GM20000 (cell line): ENCODE measurements around the gene FAM163A.
"Not testable (repeated sequence)": the region's sequence is repeated elsewhere in the genome, so short reads cannot be mapped to it uniquely, and the experiment has no call there.

ENCODE experiments used
- DNase-seq: peaks from one replicate; pipeline ENCODE4 v3.0.0; 2012; ENCODE audit warnings: low spot score
- TF ChIP-seq, protein P1 (sequence below): IDR thresholded peaks from 2 replicates; pipeline ENCODE4 v1.5.1; 2012; ENCODE audit warnings: mild to moderate bottlenecking, control low read depth; ENCODE audit errors: extremely low read depth, missing control alignments

Gene FAM163A

DNA sequence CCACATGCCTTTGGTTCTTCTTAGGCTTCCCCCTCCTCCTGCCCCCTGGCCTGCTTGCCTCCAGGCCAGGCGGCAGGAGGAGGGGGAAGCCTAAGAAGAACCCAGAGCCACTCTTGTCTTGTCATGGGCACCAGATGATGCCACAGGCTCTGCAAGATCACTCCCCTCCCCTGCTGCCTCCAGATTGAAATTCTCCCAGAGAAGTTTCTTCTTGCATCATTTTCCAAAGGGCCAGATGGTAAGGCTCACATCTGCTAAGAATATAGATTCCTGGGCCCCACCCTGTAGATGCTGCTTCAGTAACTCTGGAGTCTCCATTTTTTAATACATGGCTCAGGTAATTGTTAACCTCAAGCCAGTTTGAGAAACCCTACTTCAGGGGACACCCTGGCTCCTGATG, 60.8 kb downstream of the FAM163A start:
- TF ChIP-seq, protein P1, sequence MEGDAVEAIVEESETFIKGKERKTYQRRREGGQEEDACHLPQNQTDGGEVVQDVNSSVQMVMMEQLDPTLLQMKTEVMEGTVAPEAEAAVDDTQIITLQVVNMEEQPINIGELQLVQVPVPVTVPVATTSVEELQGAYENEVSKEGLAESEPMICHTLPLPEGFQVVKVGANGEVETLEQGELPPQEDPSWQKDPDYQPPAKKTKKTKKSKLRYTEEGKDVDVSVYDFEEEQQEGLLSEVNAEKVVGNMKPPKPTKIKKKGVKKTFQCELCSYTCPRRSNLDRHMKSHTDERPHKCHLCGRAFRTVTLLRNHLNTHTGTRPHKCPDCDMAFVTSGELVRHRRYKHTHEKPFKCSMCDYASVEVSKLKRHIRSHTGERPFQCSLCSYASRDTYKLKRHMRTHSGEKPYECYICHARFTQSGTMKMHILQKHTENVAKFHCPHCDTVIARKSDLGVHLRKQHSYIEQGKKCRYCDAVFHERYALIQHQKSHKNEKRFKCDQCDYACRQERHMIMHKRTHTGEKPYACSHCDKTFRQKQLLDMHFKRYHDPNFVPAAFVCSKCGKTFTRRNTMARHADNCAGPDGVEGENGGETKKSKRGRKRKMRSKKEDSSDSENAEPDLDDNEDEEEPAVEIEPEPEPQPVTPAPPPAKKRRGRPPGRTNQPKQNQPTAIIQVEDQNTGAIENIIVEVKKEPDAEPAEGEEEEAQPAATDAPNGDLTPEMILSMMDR = no peak
- DNase-seq = no peak

DNA sequence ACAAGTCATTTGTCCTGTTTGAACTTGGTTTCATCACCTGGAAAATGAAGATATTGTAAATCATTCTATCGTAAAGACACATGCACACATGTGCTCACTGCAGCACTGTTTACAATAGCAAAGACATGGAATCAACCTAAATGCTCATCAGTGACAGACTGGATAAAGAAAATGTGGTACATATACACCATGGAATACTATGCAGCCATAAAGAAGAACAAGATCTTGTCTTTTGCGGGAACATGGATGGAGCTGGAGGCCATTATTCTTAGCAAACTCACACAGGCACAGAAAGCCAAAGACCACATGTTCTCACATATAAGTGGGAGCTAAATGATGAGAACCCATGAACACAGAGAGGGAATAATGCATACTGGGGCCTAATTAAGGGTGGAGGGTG, 61.3 kb downstream of the FAM163A start:
- DNase-seq = not testable (repeated sequence)

DNA sequence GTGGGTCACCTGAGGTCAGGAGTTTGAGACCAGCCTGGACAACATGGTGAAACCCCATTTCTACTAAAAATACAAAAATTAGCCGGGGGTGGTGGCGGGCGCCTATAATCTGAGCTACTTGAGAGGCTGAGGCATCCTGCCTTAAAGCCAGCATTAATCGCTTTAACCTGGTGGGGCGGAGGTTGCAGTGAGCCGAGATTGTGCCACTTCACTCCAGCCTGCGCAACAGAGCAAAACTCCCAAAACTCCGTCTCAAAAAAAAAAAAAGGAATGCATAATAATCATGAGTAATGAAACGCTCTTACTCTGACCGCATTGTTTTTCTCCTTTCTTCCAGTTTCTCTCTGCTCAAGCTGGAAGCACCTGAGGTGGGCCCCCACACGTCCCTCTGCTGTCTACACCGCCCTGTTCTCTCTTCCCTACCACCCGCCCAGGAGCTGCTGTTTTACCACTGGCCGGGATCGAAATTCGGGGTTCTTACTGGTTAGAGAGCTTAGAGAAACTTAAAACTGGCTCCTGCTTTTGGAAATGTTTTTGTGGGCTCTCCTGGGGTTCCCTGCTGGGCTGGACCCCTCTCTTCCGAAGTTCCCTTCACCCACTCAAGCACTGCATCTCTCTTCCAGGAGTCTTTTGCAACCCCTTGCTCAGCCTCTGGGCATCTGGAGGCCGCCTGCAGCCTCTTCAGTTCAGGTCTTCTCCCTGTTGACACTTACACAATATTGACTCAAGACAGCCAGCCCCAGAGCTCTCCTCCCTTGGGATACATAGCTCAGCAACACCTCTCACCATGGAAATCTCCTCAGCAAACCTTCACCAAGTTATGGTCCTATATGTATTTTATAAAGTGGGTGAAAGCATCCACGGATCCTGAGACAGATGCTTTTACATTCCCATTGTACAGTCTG, 62.5 kb downstream of the FAM163A start:
- DNase-seq = no peak
- TF ChIP-seq, protein P1 = no peak

DNA sequence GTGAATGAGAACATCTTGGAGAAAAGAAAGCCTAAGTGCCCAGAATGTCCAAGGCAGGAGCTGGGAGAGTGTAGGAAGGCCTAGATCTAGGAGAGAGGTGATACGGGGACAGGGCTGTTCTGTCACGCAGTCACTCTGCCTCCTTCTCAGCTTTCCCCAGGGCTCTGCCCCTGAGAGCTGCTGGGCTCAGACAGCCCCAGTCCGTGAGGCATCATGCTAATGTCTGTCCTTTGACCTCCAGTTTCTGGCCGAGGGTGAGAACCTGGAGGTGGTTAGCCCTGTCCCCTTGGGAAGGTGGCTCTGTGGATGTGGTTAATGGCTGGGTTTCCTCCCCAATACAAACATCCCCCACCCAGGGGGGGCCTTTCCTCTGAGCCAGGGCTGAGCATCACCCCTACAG, 63.2 kb downstream of the FAM163A start:
- TF ChIP-seq, protein P1 = no peak
- DNase-seq = no peak

DNA sequence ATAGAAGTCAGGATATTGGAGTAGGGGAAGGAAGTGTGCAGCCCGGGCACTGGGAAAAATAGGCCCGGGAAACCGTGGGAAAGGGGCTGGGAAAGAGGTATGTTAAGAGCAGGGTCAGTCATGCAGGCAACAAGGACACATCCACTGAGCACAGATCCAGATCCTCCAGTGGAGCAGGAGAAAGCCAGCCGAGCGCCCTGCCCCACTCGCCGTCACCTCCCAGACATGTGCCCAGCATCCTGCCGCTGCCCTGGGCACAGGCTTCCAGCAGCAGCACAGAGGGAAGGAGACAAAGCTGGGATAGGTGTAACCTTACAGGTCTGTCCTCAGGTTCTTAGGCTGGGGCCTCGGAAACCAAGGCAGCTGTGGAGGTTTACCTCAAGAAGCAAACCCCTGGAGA, 64.2 kb downstream of the FAM163A start:
- DNase-seq = no peak
- TF ChIP-seq, protein P1 = no peak

DNA sequence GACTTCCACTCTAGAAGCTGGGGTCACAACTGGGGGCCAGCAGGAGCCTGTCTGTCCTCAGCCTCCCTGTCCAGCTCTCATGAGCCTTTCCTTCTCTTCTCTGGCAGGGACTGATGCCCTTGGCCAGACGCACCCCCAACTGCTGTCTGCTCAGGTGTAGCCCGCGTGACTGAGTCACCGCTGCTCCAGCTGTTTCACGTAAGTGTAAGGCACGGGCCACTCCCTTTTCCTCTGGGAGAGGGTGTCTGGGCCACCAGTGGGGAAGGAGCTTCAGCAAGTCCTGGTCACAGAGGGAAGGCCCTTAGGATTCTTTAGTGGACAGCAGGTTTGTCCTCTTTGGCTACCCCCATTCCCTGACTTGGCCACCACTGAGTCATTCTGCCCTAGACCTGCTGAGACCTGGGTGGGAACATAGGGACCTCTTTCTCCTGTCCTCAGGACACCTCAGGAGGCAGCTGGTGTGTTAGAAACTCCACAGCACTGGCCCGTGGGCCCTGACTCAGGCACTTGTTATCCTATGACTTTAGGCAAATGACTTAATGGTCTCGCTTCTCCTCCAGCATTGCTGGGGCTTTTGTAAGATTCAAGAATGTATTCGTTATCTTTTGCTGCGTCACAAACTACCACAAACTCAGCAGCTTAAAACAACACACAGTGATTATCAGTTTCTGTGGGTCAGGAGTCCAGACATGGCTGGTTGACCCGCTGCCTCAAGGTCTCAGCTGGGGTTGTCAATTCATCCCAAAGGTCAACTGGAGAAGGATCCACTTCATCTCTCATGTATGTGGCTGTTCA, 64.8 kb downstream of the FAM163A start:
- TF ChIP-seq, protein P1 = no peak
- DNase-seq = no peak

DNA sequence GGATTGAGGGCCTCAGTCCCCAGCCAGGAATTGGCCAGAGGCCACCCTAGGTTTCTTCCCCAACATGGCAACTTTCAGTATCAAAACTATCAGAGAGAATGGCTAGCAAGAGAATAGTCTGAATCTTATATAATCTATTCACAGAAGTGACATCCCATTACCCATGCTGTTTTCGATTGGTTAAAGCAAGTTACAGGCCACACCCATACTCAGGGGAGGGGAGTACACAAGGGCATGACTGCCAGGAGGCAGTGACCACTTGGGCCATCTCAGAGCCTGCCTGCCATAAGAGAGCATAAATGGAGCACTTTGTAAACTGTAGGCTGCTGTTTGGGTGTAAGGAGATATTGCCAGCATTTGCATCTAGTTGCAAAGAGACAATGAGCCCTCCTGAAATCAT, 65.4 kb downstream of the FAM163A start:
- no peak for DNase-seq
- TF ChIP-seq, protein P1 = no peak
